ENCODE data around the gene ABL1.
A peak's percentile ranks its signal among the peaks of the same experiment; 100 is the strongest.
"Not testable (repeated sequence)": the region's sequence is repeated elsewhere in the genome, so short reads cannot be mapped to it uniquely, and the experiment has no call there.

Gene ABL1

GRCh38 chr9:130834371-130835336 lies at the start of gene ABL1:
Gene ABL1 (plus strand): TSS chr9:130835254. CDS start chr9:130835447, 193 bp downstream.
- peak; percentile 67 for DNase-seq

- no peak for DNase-seq
Measured at GRCh38 chr9:130785940-130786508, 49.0 kb upstream of the ABL1 start.

- no peak for DNase-seq
Measured at GRCh38 chr9:130786526-130786925, 48.5 kb upstream of the ABL1 start.

GRCh38 chr9:130789747-130790672 lies 45.0 kb upstream of the ABL1 start:
- no peak for DNase-seq

- no peak for DNase-seq
Measured at GRCh38 chr9:130791303-130791894, 43.7 kb upstream of the ABL1 start.

GRCh38 chr9:130793589-130793988 lies 41.5 kb upstream of the ABL1 start:
- no peak for DNase-seq

- DNase-seq, result not testable (repeated sequence)
Measured at GRCh38 chr9:130794021-130794420, 41.0 kb upstream of the ABL1 start.

- not testable (repeated sequence) for DNase-seq
Measured at GRCh38 chr9:130794423-130794822, 40.6 kb upstream of the ABL1 start.

GRCh38 chr9:130794923-130795495 lies 40.0 kb upstream of the ABL1 start:
- DNase-seq, result no peak

GRCh38 chr9:130803116-130803515 lies 31.9 kb upstream of the ABL1 start:
- DNase-seq, result not testable (repeated sequence)

GRCh38 chr9:130805510-130806326 lies 29.3 kb upstream of the ABL1 start:
- no peak for DNase-seq

- DNase-seq, result no peak
Measured at GRCh38 chr9:130806327-130806716, 28.7 kb upstream of the ABL1 start.

GRCh38 chr9:130810609-130811136 lies 24.4 kb upstream of the ABL1 start:
- DNase-seq, result no peak

- DNase-seq, result no peak
Measured at GRCh38 chr9:130815242-130815808, 19.7 kb upstream of the ABL1 start.

GRCh38 chr9:130817914-130818313 lies 17.1 kb upstream of the ABL1 start:
- no peak for DNase-seq

- no peak for DNase-seq
Measured at GRCh38 chr9:130820135-130820738, 14.8 kb upstream of the ABL1 start.

- no peak for DNase-seq
Measured at GRCh38 chr9:130823435-130823834, 11.6 kb upstream of the ABL1 start.

GRCh38 chr9:130824079-130824478 lies 11.0 kb upstream of the ABL1 start:
- no peak for DNase-seq

GRCh38 chr9:130824643-130825350 lies 10.3 kb upstream of the ABL1 start:
- DNase-seq, result peak; percentile 9

- no peak for DNase-seq
Measured at GRCh38 chr9:130825351-130825651, 9.8 kb upstream of the ABL1 start.

All from NCI-H1436 (cell line).